Measurements from ENCODE around the gene ACADSB. TPM values are rescaled to one million over a fixed set of nuclear protein-coding genes. Genes with fewer than 3 reads are reported as not detected.

ACADSB gene
- total and polyA plus RNA-seq, 2 donors (not counting 1 experiment from before 2014, with no cell fraction given), result 6.8 to 27.8 TPM

DNA sequence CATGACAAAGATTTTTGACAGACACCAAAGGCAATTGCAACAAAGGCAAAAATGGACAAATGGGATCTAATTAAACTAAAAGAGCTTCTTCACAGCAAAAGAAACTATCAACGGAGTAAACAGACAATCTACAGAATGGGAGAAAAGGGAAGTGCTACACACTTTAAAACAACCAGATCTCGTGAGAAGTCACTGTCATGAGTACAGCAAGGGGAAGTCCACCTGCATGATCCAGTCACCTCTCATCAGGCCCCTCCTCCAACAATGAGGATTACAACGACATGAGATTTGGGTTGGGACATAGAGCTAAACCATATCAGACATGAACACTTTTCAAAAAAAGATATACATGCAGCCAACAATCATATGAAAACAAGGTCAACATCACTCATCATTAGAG, 40.1 kb upstream of the ACADSB start:
- 83% methylated on average over 1 of the region's 3 CpGs for WGBS (ENCODE audit: insufficient coverage)
- H3K4me1 Mint-ChIP-seq, result no peaks in the 10 kb centered on the region
- POLR2A ChIA-PET, result no interaction called here
- Histone ChIP-seq H3K27ac (ENCODE audit: low read length in 2 of 2) (no peak overlapping the region), H4K20me1 (ENCODE audit: control insufficient read depth, insufficient read depth, low read length, poor library complexity, severe bottlenecking) (no peaks in the 10 kb centered on the region), H3K27me3 (replicated peaks in 1 of 4; ENCODE audit: control extremely low read depth in 1 of 4, control insufficient read depth in 3 of 4, insufficient read depth in 4 of 4, low read length in 3 of 4) (peaks cover 0 to 2% (median 0%) of the 10 kb centered on the region in 4 experiments), H3K9ac (ENCODE audit: low read length) (no peak overlapping the region), H3K79me2 (ENCODE audit: control insufficient read depth, insufficient read depth, low read length) (no peaks in the 10 kb centered on the region), H3K4me2 (replicated peaks; ENCODE audit: low read depth, low read length, poor library complexity, severe bottlenecking) (no peak overlapping the region), H3K4me1 (ENCODE audit: control insufficient read depth in 2 of 2, insufficient read depth in 2 of 2, low read length in 2 of 2) (no peaks in the 10 kb centered on the region), H3K36me3 (replicated peaks in 1 of 2; ENCODE audit: control extremely low read depth in 1 of 2, control insufficient read depth in 1 of 2, extremely low read depth in 1 of 2, insufficient read depth in 2 of 2, low read length in 1 of 2) (no peaks in the 10 kb centered on the region), H2AFZ (ENCODE audit: insufficient read depth, low read depth, low read length, poor library complexity, severe bottlenecking) (no peak overlapping the region), H3K4me3 (ENCODE audit: control extremely low read depth in 1 of 5, extremely low read depth in 1 of 5, insufficient read depth in 1 of 5, low read depth in 2 of 5, low read length in 4 of 5) (no peak overlapping the region), H3K9me3 (ENCODE audit: control extremely low read depth in 1 of 3, control insufficient read depth in 2 of 3, insufficient read depth in 1 of 3, low read length in 2 of 3) (peaks cover 10 to 18% (median 13%) of the 10 kb centered on the region in 3 donors)
- peaks cover 26% of the 10 kb centered on the region for H3K27me3 Mint-ChIP-seq
- TF ChIP-seq EZH2 (IDR thresholded peaks at IDR 0.05; ENCODE audit: borderline replicate concordance, insufficient read depth, low read depth, low read length, poor library complexity, severe bottlenecking), result no peak
- TF ChIP-seq, protein P1, sequence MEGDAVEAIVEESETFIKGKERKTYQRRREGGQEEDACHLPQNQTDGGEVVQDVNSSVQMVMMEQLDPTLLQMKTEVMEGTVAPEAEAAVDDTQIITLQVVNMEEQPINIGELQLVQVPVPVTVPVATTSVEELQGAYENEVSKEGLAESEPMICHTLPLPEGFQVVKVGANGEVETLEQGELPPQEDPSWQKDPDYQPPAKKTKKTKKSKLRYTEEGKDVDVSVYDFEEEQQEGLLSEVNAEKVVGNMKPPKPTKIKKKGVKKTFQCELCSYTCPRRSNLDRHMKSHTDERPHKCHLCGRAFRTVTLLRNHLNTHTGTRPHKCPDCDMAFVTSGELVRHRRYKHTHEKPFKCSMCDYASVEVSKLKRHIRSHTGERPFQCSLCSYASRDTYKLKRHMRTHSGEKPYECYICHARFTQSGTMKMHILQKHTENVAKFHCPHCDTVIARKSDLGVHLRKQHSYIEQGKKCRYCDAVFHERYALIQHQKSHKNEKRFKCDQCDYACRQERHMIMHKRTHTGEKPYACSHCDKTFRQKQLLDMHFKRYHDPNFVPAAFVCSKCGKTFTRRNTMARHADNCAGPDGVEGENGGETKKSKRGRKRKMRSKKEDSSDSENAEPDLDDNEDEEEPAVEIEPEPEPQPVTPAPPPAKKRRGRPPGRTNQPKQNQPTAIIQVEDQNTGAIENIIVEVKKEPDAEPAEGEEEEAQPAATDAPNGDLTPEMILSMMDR (IDR thresholded peaks at IDR 0.05), result no peak
- no peak overlapping the region for H3K27ac Mint-ChIP-seq
- no peak for DNase-seq
- H3K4me3 Mint-ChIP-seq, result no peak overlapping the region
- no peak for ATAC-seq (ENCODE audit: low read depth)
- intact Hi-C loops (cut with micrococcal nuclease), result no loop called here
- peaks cover 10% of the 10 kb centered on the region for H3K9me3 Mint-ChIP-seq (ENCODE audit: insufficient read depth)
- CTCF ChIA-PET, result no interaction called here

- ATAC-seq (ENCODE audit: low read depth) (no peak), DNase-seq (no peak)
- H3K27me3 ChIP-seq (replicated peaks in 1 of 4; ENCODE audit: control extremely low read depth in 1 of 4, control insufficient read depth in 3 of 4, insufficient read depth in 4 of 4, low read length in 3 of 4), result no peaks in the 10 kb centered on the region
- no peak overlapping the region for H3K27ac Mint-ChIP-seq
- no peak overlapping the region for H3K27ac ChIP-seq (ENCODE audit: low read length in 2 of 2)
- H3K9ac ChIP-seq (ENCODE audit: low read length), result no peak overlapping the region
- no peaks in the 10 kb centered on the region for H3K9me3 ChIP-seq (ENCODE audit: control extremely low read depth in 1 of 3, control insufficient read depth in 2 of 3, insufficient read depth in 1 of 3, low read length in 2 of 3)
- H3K4me1 ChIP-seq (ENCODE audit: control insufficient read depth in 2 of 2, insufficient read depth in 2 of 2, low read length in 2 of 2), result no peaks in the 10 kb centered on the region
- ChIA-PET POLR2A (no interaction called here), CTCF (no interaction called here)
- no peak overlapping the region for H2AFZ ChIP-seq (ENCODE audit: insufficient read depth, low read depth, low read length, poor library complexity, severe bottlenecking)
- no peaks in the 10 kb centered on the region for H3K9me3 Mint-ChIP-seq (ENCODE audit: insufficient read depth)
- H3K4me3 Mint-ChIP-seq, result no peak overlapping the region
- H3K79me2 ChIP-seq (ENCODE audit: control insufficient read depth, insufficient read depth, low read length), result no peaks in the 10 kb centered on the region
- no peak for TF ChIP-seq EZH2 (IDR thresholded peaks at IDR 0.05; ENCODE audit: borderline replicate concordance, insufficient read depth, low read depth, low read length, poor library complexity, severe bottlenecking)
- TF ChIP-seq, protein P1 (IDR thresholded peaks at IDR 0.05), result no peak
- H3K4me1 Mint-ChIP-seq, result no peaks in the 10 kb centered on the region
- no peak overlapping the region for H3K4me2 ChIP-seq (replicated peaks; ENCODE audit: low read depth, low read length, poor library complexity, severe bottlenecking)
- intact Hi-C loops (cut with micrococcal nuclease), result no loop called here
- no peak overlapping the region for H3K4me3 ChIP-seq (ENCODE audit: control extremely low read depth in 1 of 5, extremely low read depth in 1 of 5, insufficient read depth in 1 of 5, low read depth in 2 of 5, low read length in 4 of 5)
- H3K27me3 Mint-ChIP-seq, result peaks cover 8% of the 10 kb centered on the region
- WGBS (ENCODE audit: insufficient coverage), result 100% methylated on average over 1 of the region's 5 CpGs
- no peaks in the 10 kb centered on the region for H3K36me3 ChIP-seq (replicated peaks in 1 of 2; ENCODE audit: control extremely low read depth in 1 of 2, control insufficient read depth in 1 of 2, extremely low read depth in 1 of 2, insufficient read depth in 2 of 2, low read length in 1 of 2)
- no peaks in the 10 kb centered on the region for H4K20me1 ChIP-seq (ENCODE audit: control insufficient read depth, insufficient read depth, low read length, poor library complexity, severe bottlenecking)
These were observed 34.8 kb upstream of the ACADSB start for GRCh38 chr10:122974023-122974422.

Measured in B cell (primary cell).